ENCODE measurements around the gene CHRNE.
A peak's percentile ranks its signal among the peaks of the same experiment; 100 is the strongest.

Gene CHRNE

GRCh38 chr17:4854111-4854681, 48.7 kb downstream of the CHRNE start:
- DNase-seq (ENCODE audit: low read depth), result no peak

GRCh38 chr17:4853208-4853671, 49.7 kb downstream of the CHRNE start:
- no peak for DNase-seq (ENCODE audit: low read depth)

- peak; percentile 29 for DNase-seq (ENCODE audit: low read depth)
Measured at GRCh38 chr17:4852567-4853207, 50.2 kb downstream of the CHRNE start.

- DNase-seq (ENCODE audit: low read depth), result no peak
Measured at GRCh38 chr17:4851084-4851483, 51.8 kb downstream of the CHRNE start.

GRCh38 chr17:4850246-4850645, 52.7 kb downstream of the CHRNE start:
- DNase-seq (ENCODE audit: low read depth), result no peak

GRCh38 chr17:4849011-4849536, 53.8 kb downstream of the CHRNE start:
- DNase-seq (ENCODE audit: low read depth), result no peak
